ENCODE data around the gene TOP1. TPM values are rescaled to one million over a fixed set of nuclear protein-coding genes. Genes with fewer than 3 reads are reported as not detected.

The TOP1 gene
- polyA plus RNA-seq, 3 donors = 6.9 to 11.5 (median 11.5) TPM

- H3K4me3 Mint-ChIP-seq = no peak overlapping the region
- H3K4me1 Mint-ChIP-seq = peaks cover 14% of the 10 kb centered on the region
- H3K27ac ChIP-seq (ENCODE audit: low read depth in 1 of 2, low read length in 2 of 2) = peak overlapping the region in 1 of 2 donors; percentile 66
- peak overlapping the region in 6 of 7 donors; percentile 8 to 86 (median 74) for H3K27ac Mint-ChIP-seq
- H3K4me3 ChIP-seq (replicated peaks in 1 of 3; ENCODE audit: low read depth in 2 of 3, low read length in 3 of 3) = no peak overlapping the region
- no peaks in the 10 kb centered on the region for H3K9me3 Mint-ChIP-seq
- H2AFZ ChIP-seq (ENCODE audit: insufficient read depth, low read depth, low read length, poor library complexity, severe bottlenecking) = no peak overlapping the region
- no peaks in the 10 kb centered on the region for H3K27me3 ChIP-seq (ENCODE audit: control insufficient read depth in 2 of 2, insufficient read depth in 2 of 2, low read length in 2 of 2)
- peaks cover 11 to 16% of the 10 kb centered on the region in 2 donors for H3K4me1 ChIP-seq (ENCODE audit: control insufficient read depth in 1 of 2, insufficient read depth in 2 of 2, low read length in 2 of 2)
- no peak overlapping the region for H3K9ac ChIP-seq (ENCODE audit: insufficient read depth, low read length, poor library complexity, severe bottlenecking)
- no peaks in the 10 kb centered on the region for H3K27me3 Mint-ChIP-seq (ENCODE audit: low read depth in 3 of 3)
- DNase-seq = no peak
- no peak overlapping the region for H3K4me2 ChIP-seq (replicated peaks; ENCODE audit: extremely low read depth, low read length, poor library complexity, severe bottlenecking)
- peaks cover 48 to 93% of the 10 kb centered on the region in 2 donors for H3K36me3 ChIP-seq (replicated peaks in 1 of 2; ENCODE audit: control insufficient read depth in 1 of 2, insufficient read depth in 2 of 2, low read length in 2 of 2)
- peaks cover 38% of the 10 kb centered on the region for H4K20me1 ChIP-seq (ENCODE audit: insufficient read depth, low read length)
- H3K9me3 ChIP-seq (replicated peaks in 1 of 2; ENCODE audit: control insufficient read depth in 1 of 2, insufficient read depth in 1 of 2, low read length in 2 of 2) = no peaks in the 10 kb centered on the region
- H3K79me2 ChIP-seq (ENCODE audit: insufficient read depth, low read length) = no peaks in the 10 kb centered on the region
- H3K36me3 Mint-ChIP-seq = peaks cover 73 to 91% of the 10 kb centered on the region in 2 donors
- 50% methylated on average over 2 of the region's 8 CpGs for WGBS (ENCODE audit: insufficient coverage)
- TF ChIP-seq CTCF (IDR thresholded peaks at IDR 0.05) = no peak
- intact Hi-C loops (cut with micrococcal nuclease) = loop anchor here in 1 of 2 donors (5.0 kb wide), 1 partner anchor 34 kb away; no protein-coding TSS in a partner anchor
These were observed 58.0 kb downstream of the TOP1 start for GRCh38 chr20:41086402-41087324.

- Histone ChIP-seq H3K27ac (ENCODE audit: low read depth in 1 of 2, low read length in 2 of 2) (no peak overlapping the region), H4K20me1 (ENCODE audit: insufficient read depth, low read length) (peaks cover 32% of the 10 kb centered on the region), H3K4me2 (replicated peaks; ENCODE audit: extremely low read depth, low read length, poor library complexity, severe bottlenecking) (no peak overlapping the region), H3K9me3 (replicated peaks in 1 of 2; ENCODE audit: control insufficient read depth in 1 of 2, insufficient read depth in 1 of 2, low read length in 2 of 2) (no peaks in the 10 kb centered on the region), H3K79me2 (ENCODE audit: insufficient read depth, low read length) (no peaks in the 10 kb centered on the region), H3K4me1 (ENCODE audit: control insufficient read depth in 1 of 2, insufficient read depth in 2 of 2, low read length in 2 of 2) (peaks cover 11 to 16% of the 10 kb centered on the region in 2 donors), H3K9ac (ENCODE audit: insufficient read depth, low read length, poor library complexity, severe bottlenecking) (no peak overlapping the region), H3K27me3 (ENCODE audit: control insufficient read depth in 2 of 2, insufficient read depth in 2 of 2, low read length in 2 of 2) (no peaks in the 10 kb centered on the region), H3K36me3 (replicated peaks in 1 of 2; ENCODE audit: control insufficient read depth in 1 of 2, insufficient read depth in 2 of 2, low read length in 2 of 2) (peaks cover 48 to 93% of the 10 kb centered on the region in 2 donors), H3K4me3 (replicated peaks in 1 of 3; ENCODE audit: low read depth in 2 of 3, low read length in 3 of 3) (no peak overlapping the region), H2AFZ (ENCODE audit: insufficient read depth, low read depth, low read length, poor library complexity, severe bottlenecking) (no peak overlapping the region)
- no peak for TF ChIP-seq CTCF (IDR thresholded peaks at IDR 0.05)
- H3K4me1 Mint-ChIP-seq = peaks cover 14% of the 10 kb centered on the region
- WGBS (ENCODE audit: insufficient coverage) = 100% methylated on average over 1 of the region's 1 CpG
- H3K36me3 Mint-ChIP-seq = peaks cover 74 to 93% of the 10 kb centered on the region in 2 donors
- no peaks in the 10 kb centered on the region for H3K9me3 Mint-ChIP-seq
- H3K27ac Mint-ChIP-seq = peak overlapping the region in 2 of 7 donors; percentile 6 to 68
- no peak overlapping the region for H3K4me3 Mint-ChIP-seq
- no peak for DNase-seq
- intact Hi-C loops (cut with micrococcal nuclease) = loop anchor here in 1 of 2 donors (5.0 kb wide), 1 partner anchor 35 kb away; no protein-coding TSS in a partner anchor
- H3K27me3 Mint-ChIP-seq (ENCODE audit: low read depth in 3 of 3) = no peaks in the 10 kb centered on the region
These were observed 58.7 kb downstream of the TOP1 start for GRCh38 chr20:41087325-41087685.

Measured in CD14-positive monocyte (primary cell).